Measurements from ENCODE around the gene SIK3. TPM values are rescaled to one million over a fixed set of nuclear protein-coding genes. Genes with fewer than 3 reads are reported as not detected.
"Not testable (repeated sequence)": the region's sequence is repeated elsewhere in the genome, so short reads cannot be mapped to it uniquely, and the experiment has no call there.

SIK3 gene
- total RNA-seq, 2 experiments from 2014 or later: 81.4 to 86.1 TPM

DNA sequence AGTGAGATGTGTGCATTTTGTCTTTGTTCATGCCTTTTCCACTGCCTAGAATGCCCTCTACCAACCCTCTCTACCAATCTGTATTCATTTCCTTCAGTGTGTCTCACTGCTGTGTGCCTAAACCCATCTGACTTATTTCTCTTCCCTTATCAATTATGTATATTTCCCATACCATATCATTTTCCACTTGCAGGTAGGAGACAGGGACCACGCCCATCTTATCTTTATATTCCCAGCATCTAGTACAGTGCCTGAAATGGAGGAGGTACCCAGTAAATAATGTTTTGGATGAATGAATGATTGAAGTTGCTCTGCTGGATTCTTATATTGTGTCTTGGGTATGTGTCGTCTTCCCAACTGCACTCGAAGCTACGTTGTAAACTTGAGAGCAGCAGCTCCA, 36.8 kb upstream of the SIK3 start:
- H3K4me3 ChIP-seq (ENCODE audit: low read length); intact Hi-C loops (cut with DNase I, micrococcal nuclease); H3K4me3 Mint-ChIP-seq; H3K27me3 ChIP-seq (ENCODE audit: control insufficient read depth in 1 of 2, insufficient read depth in 2 of 2, low read length in 2 of 2); H3K9me3 ChIP-seq (ENCODE audit: control insufficient read depth in 1 of 2, insufficient read depth in 1 of 2, low read length in 2 of 2); H3K4me1 Mint-ChIP-seq (ENCODE audit: low read depth); H3K36me3 Mint-ChIP-seq (ENCODE audit: low read depth); ATAC-seq (ENCODE audit: poor library complexity); H3K27ac Mint-ChIP-seq; CTCF ChIA-PET; H3K4me1 ChIP-seq (ENCODE audit: insufficient read depth, low read length); DNase-seq; H3K9me3 Mint-ChIP-seq; H3K36me3 ChIP-seq (ENCODE audit: insufficient read depth, low read length); H3K27me3 Mint-ChIP-seq; H3K27ac ChIP-seq (ENCODE audit: low read depth in 1 of 2, low read length in 2 of 2); POLR2A ChIA-PET: not testable (repeated sequence)

DNA sequence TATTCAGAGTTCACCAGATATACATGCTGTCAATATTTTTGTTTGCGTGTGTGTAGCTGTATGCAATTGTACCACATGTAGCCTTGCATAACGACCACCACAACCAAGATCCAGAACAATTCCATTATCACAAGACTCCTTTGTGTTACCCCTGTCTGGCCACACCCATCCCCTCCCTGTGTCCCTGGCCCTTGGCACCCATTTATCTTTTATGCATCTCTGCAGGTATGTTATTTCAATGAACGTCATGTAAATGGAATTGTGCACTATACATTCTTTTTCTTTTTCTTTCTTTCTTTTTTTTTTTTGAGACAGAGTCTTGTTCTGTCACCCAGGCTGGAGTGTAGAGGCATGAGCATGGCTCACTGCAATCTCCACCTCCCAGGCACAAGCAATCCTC, 36.2 kb upstream of the SIK3 start:
- no peaks in the 10 kb centered on the region for H3K36me3 ChIP-seq (ENCODE audit: insufficient read depth, low read length)
- no peaks in the 10 kb centered on the region for H3K9me3 ChIP-seq (ENCODE audit: control insufficient read depth in 1 of 2, insufficient read depth in 1 of 2, low read length in 2 of 2)
- ChIA-PET CTCF (no interaction called here), POLR2A (no interaction called here)
- intact Hi-C loops (cut with DNase I, micrococcal nuclease): no loop called here
- H3K4me1 Mint-ChIP-seq (ENCODE audit: low read depth): no peaks in the 10 kb centered on the region
- H3K36me3 Mint-ChIP-seq (ENCODE audit: low read depth): no peaks in the 10 kb centered on the region
- H3K9me3 Mint-ChIP-seq: no peaks in the 10 kb centered on the region
- H3K27ac Mint-ChIP-seq: no peak overlapping the region
- DNase-seq: no peak
- H3K27ac ChIP-seq (ENCODE audit: low read depth in 1 of 2, low read length in 2 of 2): no peak overlapping the region
- no peaks in the 10 kb centered on the region for H3K27me3 Mint-ChIP-seq
- H3K4me3 Mint-ChIP-seq: no peak overlapping the region
- no peaks in the 10 kb centered on the region for H3K27me3 ChIP-seq (ENCODE audit: control insufficient read depth in 1 of 2, insufficient read depth in 2 of 2, low read length in 2 of 2)
- TF ChIP-seq, protein P1, sequence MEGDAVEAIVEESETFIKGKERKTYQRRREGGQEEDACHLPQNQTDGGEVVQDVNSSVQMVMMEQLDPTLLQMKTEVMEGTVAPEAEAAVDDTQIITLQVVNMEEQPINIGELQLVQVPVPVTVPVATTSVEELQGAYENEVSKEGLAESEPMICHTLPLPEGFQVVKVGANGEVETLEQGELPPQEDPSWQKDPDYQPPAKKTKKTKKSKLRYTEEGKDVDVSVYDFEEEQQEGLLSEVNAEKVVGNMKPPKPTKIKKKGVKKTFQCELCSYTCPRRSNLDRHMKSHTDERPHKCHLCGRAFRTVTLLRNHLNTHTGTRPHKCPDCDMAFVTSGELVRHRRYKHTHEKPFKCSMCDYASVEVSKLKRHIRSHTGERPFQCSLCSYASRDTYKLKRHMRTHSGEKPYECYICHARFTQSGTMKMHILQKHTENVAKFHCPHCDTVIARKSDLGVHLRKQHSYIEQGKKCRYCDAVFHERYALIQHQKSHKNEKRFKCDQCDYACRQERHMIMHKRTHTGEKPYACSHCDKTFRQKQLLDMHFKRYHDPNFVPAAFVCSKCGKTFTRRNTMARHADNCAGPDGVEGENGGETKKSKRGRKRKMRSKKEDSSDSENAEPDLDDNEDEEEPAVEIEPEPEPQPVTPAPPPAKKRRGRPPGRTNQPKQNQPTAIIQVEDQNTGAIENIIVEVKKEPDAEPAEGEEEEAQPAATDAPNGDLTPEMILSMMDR (IDR thresholded peaks at IDR 0.05): no peak
- no peak overlapping the region for H3K4me3 ChIP-seq (ENCODE audit: low read length)
- ATAC-seq (ENCODE audit: poor library complexity): no peak
- H3K4me1 ChIP-seq (ENCODE audit: insufficient read depth, low read length): no peaks in the 10 kb centered on the region

DNA sequence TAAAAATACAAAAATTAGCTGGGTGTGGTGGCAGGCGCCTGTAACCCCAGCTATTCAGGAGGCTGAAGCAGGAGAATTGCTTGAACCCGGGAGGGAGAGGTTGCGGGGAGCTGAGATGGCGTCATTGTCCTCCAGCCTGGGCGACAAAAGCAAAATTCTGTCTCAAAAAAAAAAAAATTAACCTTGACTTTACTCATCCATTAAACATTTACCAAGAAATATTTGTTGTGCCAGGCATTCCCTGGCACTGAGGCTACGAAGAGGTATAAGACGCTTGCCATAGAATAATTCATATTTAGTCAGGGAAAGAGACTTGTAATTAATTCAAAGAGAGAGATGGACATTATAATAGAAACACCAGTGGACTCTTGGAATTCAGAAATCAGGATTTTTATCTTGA, 32.7 kb upstream of the SIK3 start:
- Mint-ChIP-seq H3K27me3 (no peaks in the 10 kb centered on the region), H3K9me3 (no peaks in the 10 kb centered on the region), H3K4me3 (no peak overlapping the region), H3K4me1 (ENCODE audit: low read depth) (no peaks in the 10 kb centered on the region), H3K36me3 (ENCODE audit: low read depth) (no peaks in the 10 kb centered on the region), H3K27ac (no peak overlapping the region)
- TF ChIP-seq, protein P1 (IDR thresholded peaks at IDR 0.05): no peak
- intact Hi-C loops (cut with DNase I, micrococcal nuclease): no loop called here
- ChIA-PET POLR2A (no interaction called here), CTCF (no interaction called here)
- Histone ChIP-seq H3K36me3 (ENCODE audit: insufficient read depth, low read length) (no peaks in the 10 kb centered on the region), H3K9me3 (ENCODE audit: control insufficient read depth in 1 of 2, insufficient read depth in 1 of 2, low read length in 2 of 2) (no peaks in the 10 kb centered on the region), H3K4me1 (ENCODE audit: insufficient read depth, low read length) (no peaks in the 10 kb centered on the region), H3K27me3 (ENCODE audit: control insufficient read depth in 1 of 2, insufficient read depth in 2 of 2, low read length in 2 of 2) (no peaks in the 10 kb centered on the region), H3K27ac (ENCODE audit: low read depth in 1 of 2, low read length in 2 of 2) (no peak overlapping the region), H3K4me3 (ENCODE audit: low read length) (no peak overlapping the region)
- DNase-seq (no peak), ATAC-seq (ENCODE audit: poor library complexity) (no peak)

DNA sequence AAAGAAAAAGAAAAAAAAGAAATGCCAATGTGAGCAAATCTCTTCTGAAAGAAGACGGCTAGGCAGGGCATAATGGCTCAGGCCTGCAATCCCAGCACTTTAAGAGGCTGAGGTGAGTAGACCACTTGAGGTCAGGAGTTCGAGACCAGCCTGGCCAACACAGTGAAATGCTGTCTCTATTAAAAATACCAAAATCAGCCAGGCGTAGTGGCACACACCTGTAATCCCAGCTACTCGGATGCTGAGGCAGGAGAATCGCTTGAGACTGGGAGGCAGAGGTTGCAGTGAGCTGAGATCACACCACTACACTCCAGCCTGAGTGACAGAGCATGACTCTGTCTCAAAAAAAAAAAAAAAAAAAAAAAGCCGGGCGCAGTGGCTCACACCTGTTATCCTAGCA, 32.2 kb upstream of the SIK3 start:
- CTCF ChIA-PET; H3K9me3 Mint-ChIP-seq; H3K4me3 Mint-ChIP-seq; H3K4me1 Mint-ChIP-seq (ENCODE audit: low read depth); intact Hi-C loops (cut with DNase I, micrococcal nuclease); H3K4me1 ChIP-seq (ENCODE audit: insufficient read depth, low read length); H3K4me3 ChIP-seq (ENCODE audit: low read length); H3K9me3 ChIP-seq (ENCODE audit: control insufficient read depth in 1 of 2, insufficient read depth in 1 of 2, low read length in 2 of 2); H3K27ac ChIP-seq (ENCODE audit: low read depth in 1 of 2, low read length in 2 of 2); H3K27ac Mint-ChIP-seq; H3K27me3 Mint-ChIP-seq; H3K36me3 ChIP-seq (ENCODE audit: insufficient read depth, low read length); DNase-seq; H3K27me3 ChIP-seq (ENCODE audit: control insufficient read depth in 1 of 2, insufficient read depth in 2 of 2, low read length in 2 of 2); POLR2A ChIA-PET; ATAC-seq (ENCODE audit: poor library complexity); H3K36me3 Mint-ChIP-seq (ENCODE audit: low read depth): not testable (repeated sequence)

All from CD4-positive, alpha-beta T cell (primary cell).